VCaP (cell line): ENCODE data around the gene FBN1.

ENCODE experiments used
- H3K27ac ChIP-seq: fragments of 450-650 bp; 2 replicates; pipeline ENCODE4 v1.5.1; 2017
- TF ChIP-seq, protein P1 (sequence below): fragments of 450-650 bp; conservative IDR thresholded peaks from 2 replicates; pipeline ENCODE4 v1.5.1; 2017; ENCODE audit warnings: mild to moderate bottlenecking, moderate library complexity

FBN1 gene

GRCh38 chr15:48363474-48363873, 282.0 kb downstream of the FBN1 start:
- H3K27ac ChIP-seq, result no peak overlapping the region
- TF ChIP-seq, protein P1, sequence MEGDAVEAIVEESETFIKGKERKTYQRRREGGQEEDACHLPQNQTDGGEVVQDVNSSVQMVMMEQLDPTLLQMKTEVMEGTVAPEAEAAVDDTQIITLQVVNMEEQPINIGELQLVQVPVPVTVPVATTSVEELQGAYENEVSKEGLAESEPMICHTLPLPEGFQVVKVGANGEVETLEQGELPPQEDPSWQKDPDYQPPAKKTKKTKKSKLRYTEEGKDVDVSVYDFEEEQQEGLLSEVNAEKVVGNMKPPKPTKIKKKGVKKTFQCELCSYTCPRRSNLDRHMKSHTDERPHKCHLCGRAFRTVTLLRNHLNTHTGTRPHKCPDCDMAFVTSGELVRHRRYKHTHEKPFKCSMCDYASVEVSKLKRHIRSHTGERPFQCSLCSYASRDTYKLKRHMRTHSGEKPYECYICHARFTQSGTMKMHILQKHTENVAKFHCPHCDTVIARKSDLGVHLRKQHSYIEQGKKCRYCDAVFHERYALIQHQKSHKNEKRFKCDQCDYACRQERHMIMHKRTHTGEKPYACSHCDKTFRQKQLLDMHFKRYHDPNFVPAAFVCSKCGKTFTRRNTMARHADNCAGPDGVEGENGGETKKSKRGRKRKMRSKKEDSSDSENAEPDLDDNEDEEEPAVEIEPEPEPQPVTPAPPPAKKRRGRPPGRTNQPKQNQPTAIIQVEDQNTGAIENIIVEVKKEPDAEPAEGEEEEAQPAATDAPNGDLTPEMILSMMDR, result no peak

DNA sequence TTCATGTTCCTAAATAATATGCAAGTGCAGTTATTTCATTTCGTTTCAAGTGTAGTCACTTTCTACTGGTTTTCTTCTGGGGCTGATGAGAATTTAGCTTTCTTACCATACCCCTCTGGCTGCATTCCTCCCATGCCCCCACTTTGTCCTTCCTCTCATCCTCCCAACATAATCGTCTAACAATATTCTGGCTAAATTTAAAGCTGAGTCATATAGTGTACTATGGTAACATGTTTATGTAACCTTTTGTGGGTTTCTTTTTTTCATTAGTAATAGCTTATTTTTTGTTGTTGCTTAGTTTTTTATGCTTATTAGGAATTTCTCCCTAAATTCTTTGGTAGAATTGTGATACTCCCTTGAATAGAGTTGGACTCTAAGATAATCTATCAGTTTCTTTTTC, 283.8 kb downstream of the FBN1 start:
- H3K27ac ChIP-seq, result no peak overlapping the region
- TF ChIP-seq, protein P1, result no peak

DNA sequence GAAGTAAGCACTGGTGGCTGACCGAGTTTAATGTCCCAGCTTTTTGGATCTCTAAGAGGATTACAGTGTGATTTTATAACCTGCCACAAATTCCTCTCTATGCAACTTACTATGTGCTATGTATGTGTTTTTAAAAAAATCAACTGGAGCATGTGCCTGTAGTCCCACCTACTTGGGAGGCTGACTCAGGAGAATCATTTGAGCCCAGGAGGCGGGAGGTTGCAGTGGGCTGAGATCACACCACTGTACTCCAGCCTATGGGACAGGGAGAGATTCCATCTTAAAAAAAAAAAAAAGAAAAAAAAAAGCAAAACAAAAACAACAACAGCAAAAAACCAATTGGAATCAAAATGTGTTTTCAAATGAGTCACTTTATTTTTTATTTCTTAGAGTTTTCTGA, 284.7 kb downstream of the FBN1 start:
- TF ChIP-seq, protein P1, result no peak

More for the DNA sequence above, 284.7 kb downstream of the FBN1 start:
- no peak overlapping the region for H3K27ac ChIP-seq
